ENCODE data around the gene EZH2. TPM values are rescaled to one million over a fixed set of nuclear protein-coding genes. Genes with fewer than 3 reads are reported as not detected.

Gene EZH2
- total RNA-seq, 4 donors from 2014 or later = 1.0 to 3.7 (median 1.7) TPM

- in situ Hi-C loops (cut with MboI; ENCODE audit: low sequenced_read_pairs in 4 of 4) (no loop called here), intact Hi-C loops (cut with DNase I; ENCODE audit: low total_unique reads) (no loop called here)
- H3K4me1 ChIP-seq = no peaks in the 10 kb centered on the region
- no peak overlapping the region for H3K4me3 ChIP-seq
- H3K27me3 ChIP-seq = no peaks in the 10 kb centered on the region
- H3K9me3 ChIP-seq = no peaks in the 10 kb centered on the region
- no peak for ATAC-seq
- H3K27ac ChIP-seq = no peak overlapping the region
- DNase-seq = no peak
- TF ChIP-seq POLR2A (IDR thresholded peaks at IDR 0.05) (no peak), CTCF (IDR thresholded peaks at IDR 0.05 in 4 of 5, conservative IDR thresholded peaks at IDR 0.05 in 1 of 5) (no peak)
- no peaks in the 10 kb centered on the region for H3K36me3 ChIP-seq
These were observed 17.1 kb upstream of the EZH2 start for GRCh38 chr7:148901178-148901577.

- ATAC-seq = no peak
- intact Hi-C loops (cut with DNase I; ENCODE audit: low total_unique reads) = no loop called here
These were observed 14.9 kb upstream of the EZH2 start for GRCh38 chr7:148898845-148899484.

GRCh38 chr7:148894591-148894990 is 10.5 kb upstream of the EZH2 start:
- no peak for DNase-seq
- no peak for ATAC-seq
- in situ Hi-C loops (cut with MboI; ENCODE audit: low sequenced_read_pairs in 4 of 4) (no loop called here), intact Hi-C loops (cut with DNase I; ENCODE audit: low total_unique reads) (no loop called here)
- Histone ChIP-seq H3K9me3 (no peaks in the 10 kb centered on the region), H3K4me3 (no peak overlapping the region), H3K36me3 (no peaks in the 10 kb centered on the region), H3K4me1 (no peaks in the 10 kb centered on the region), H3K27ac (no peak overlapping the region), H3K27me3 (peaks cover 0 to 11% (median 8%) of the 10 kb centered on the region in 3 donors)
- TF ChIP-seq POLR2A (IDR thresholded peaks at IDR 0.05) (no peak), CTCF (IDR thresholded peaks at IDR 0.05 in 4 of 5, conservative IDR thresholded peaks at IDR 0.05 in 1 of 5) (no peak)

More at GRCh38 chr7:148898845-148899484, 14.9 kb upstream of the EZH2 start:
- H3K4me1 ChIP-seq = no peaks in the 10 kb centered on the region
- TF ChIP-seq CTCF (IDR thresholded peaks at IDR 0.05 in 4 of 5, conservative IDR thresholded peaks at IDR 0.05 in 1 of 5) (no peak), POLR2A (IDR thresholded peaks at IDR 0.05) (no peak)
- no peaks in the 10 kb centered on the region for H3K36me3 ChIP-seq
- H3K27me3 ChIP-seq = peaks cover 0 to 5% (median 0%) of the 10 kb centered on the region in 3 donors
- no peak overlapping the region for H3K4me3 ChIP-seq
- H3K9me3 ChIP-seq = no peaks in the 10 kb centered on the region
- H3K27ac ChIP-seq = no peak overlapping the region
- in situ Hi-C loops (cut with MboI; ENCODE audit: low sequenced_read_pairs in 4 of 4) = no loop called here
- no peak for DNase-seq

- intact Hi-C loops (cut with DNase I; ENCODE audit: low total_unique reads) = no loop called here
- H3K36me3 ChIP-seq = no peaks in the 10 kb centered on the region
- H3K27ac ChIP-seq = no peak overlapping the region
- no peaks in the 10 kb centered on the region for H3K4me1 ChIP-seq
- ATAC-seq (no peak), DNase-seq (no peak)
- in situ Hi-C loops (cut with MboI; ENCODE audit: low sequenced_read_pairs in 4 of 4) = no loop called here
- no peak for TF ChIP-seq POLR2A (IDR thresholded peaks at IDR 0.05)
- no peak for TF ChIP-seq CTCF (IDR thresholded peaks at IDR 0.05 in 4 of 5, conservative IDR thresholded peaks at IDR 0.05 in 1 of 5)
- H3K27me3 ChIP-seq = peaks cover 0 to 11% (median 8%) of the 10 kb centered on the region in 3 donors
- no peaks in the 10 kb centered on the region for H3K9me3 ChIP-seq
- no peak overlapping the region for H3K4me3 ChIP-seq
These were observed 9.0 kb upstream of the EZH2 start for GRCh38 chr7:148893071-148893470.

- ATAC-seq = no peak
- no peak for TF ChIP-seq POLR2A (IDR thresholded peaks at IDR 0.05)
- TF ChIP-seq CTCF (IDR thresholded peaks at IDR 0.05 in 4 of 5, conservative IDR thresholded peaks at IDR 0.05 in 1 of 5) = no peak
- in situ Hi-C loops (cut with MboI; ENCODE audit: low sequenced_read_pairs in 4 of 4) (no loop called here), intact Hi-C loops (cut with DNase I; ENCODE audit: low total_unique reads) (loop anchor here (10.0 kb wide), 2 partner anchors 827 to 1477 kb away; partner anchors contain the start of gene REPIN1)
- no peak overlapping the region for H3K27ac ChIP-seq
- no peaks in the 10 kb centered on the region for H3K36me3 ChIP-seq
- no peaks in the 10 kb centered on the region for H3K4me1 ChIP-seq
- H3K9me3 ChIP-seq = no peaks in the 10 kb centered on the region
- H3K4me3 ChIP-seq = no peak overlapping the region
- peaks cover 0 to 8% (median 6%) of the 10 kb centered on the region in 3 donors for H3K27me3 ChIP-seq
- no peak for DNase-seq
These were observed 4.2 kb upstream of the EZH2 start for GRCh38 chr7:148888300-148888699.
